IMR-90 (cell line): ENCODE measurements around the gene L3MBTL4. TPM values are rescaled to one million over a fixed set of nuclear protein-coding genes. Genes with fewer than 3 reads are reported as not detected.

Experiments
- ATAC-seq: fragments of 200-7000 bp; cut with Tn5 transposase; 2 replicates; pipeline ENCODE4 v1.9.1; 2020; ENCODE audit warnings: low read depth, mild to moderate bottlenecking, moderate library complexity
- BruUV-seq: library from RNA; stranded (reverse); fragments of 400-500 nt; replicated peaks from 2 replicates; lab custom pipeline; 2021; lab: Mats Ljungman, UMichigan
- CTCF ChIA-PET: fragments of 300-600 bp; formaldehyde crosslinking; extraction: SDS; loops from one replicate; lab custom pipeline; 2021; ENCODE audit warnings: antibody characterized with exemption; lab: Yijun Ruan, JAX
- POLR2A ChIA-PET: fragments of 300-600 bp; sonication (Branson Sonifier 250); formaldehyde crosslinking; loops from one replicate; lab custom pipeline; 2022; ENCODE audit warnings: antibody characterized with exemption; ENCODE audit not compliant: unreplicated experiment; lab: Charles Lee
- DNase-seq: peaks from one replicate; pipeline ENCODE4 v3.0.0; 2013
- H2AFZ ChIP-seq: replicated peaks from 2 replicates; pipeline ENCODE3; 2013; ENCODE audit warnings: low read length, mild to moderate bottlenecking; ENCODE audit not compliant: poor library complexity
- H2AK5ac ChIP-seq: 2 replicates; pipeline ENCODE4 v1.6.1; 2013; ENCODE audit warnings: low read depth, low read length, inconsistent platforms
- H2AK9ac ChIP-seq: replicated peaks from 2 replicates; pipeline ENCODE3; 2013; ENCODE audit warnings: mild to moderate bottlenecking, low read depth, low read length, moderate library complexity; ENCODE audit not compliant: poor library complexity
- H2BK120ac ChIP-seq: 2 replicates; pipeline ENCODE4 v1.6.1; 2013; ENCODE audit warnings: low read depth, low read length, inconsistent platforms
- H2BK15ac ChIP-seq: 3 replicates; pipeline ENCODE4 v1.6.1; 2013; ENCODE audit warnings: low read depth, low read length, inconsistent platforms
- H2BK20ac ChIP-seq: 2 replicates; pipeline ENCODE4 v1.6.1; 2013; ENCODE audit warnings: low read depth, mild to moderate bottlenecking, inconsistent platforms, low read length, moderate library complexity
- H2BK5ac ChIP-seq: 2 replicates; pipeline ENCODE4 v1.6.1; 2013; ENCODE audit warnings: mild to moderate bottlenecking, low read depth, low read length, inconsistent platforms; ENCODE audit not compliant: poor library complexity, severe bottlenecking
- H3K14ac ChIP-seq: replicated peaks from 2 replicates; pipeline ENCODE4 v1.6.1; 2013; ENCODE audit warnings: low read depth, low read length, inconsistent platforms
- H3K18ac ChIP-seq: 2 replicates; pipeline ENCODE4 v1.6.1; 2013; ENCODE audit warnings: low read depth, low read length, control low read depth
- H3K23ac ChIP-seq: 2 replicates; pipeline ENCODE4 v1.6.1; 2013; ENCODE audit warnings: low read depth, low read length, inconsistent platforms
- H3K27ac ChIP-seq: 2 replicates; pipeline ENCODE4 v1.5.1; 2013; ENCODE audit warnings: mild to moderate bottlenecking, control low read depth, low read length; ENCODE audit not compliant: insufficient read depth
- H3K27me3 ChIP-seq: 2 replicates; pipeline ENCODE4 v1.6.1; 2013; ENCODE audit warnings: low read length; ENCODE audit not compliant: control insufficient read depth, insufficient read depth
- H3K36me3 ChIP-seq: 2 replicates; pipeline ENCODE4 v1.6.1; 2013; ENCODE audit warnings: low read length, mixed read lengths; ENCODE audit not compliant: control insufficient read depth, insufficient read depth
- H3K4ac ChIP-seq: 2 replicates; pipeline ENCODE4 v1.6.1; 2013; ENCODE audit warnings: low read depth, low read length, inconsistent platforms
- H3K4me1 ChIP-seq: 2 replicates; pipeline ENCODE4 v1.6.1; 2013; ENCODE audit warnings: low read length, mixed read lengths; ENCODE audit not compliant: control insufficient read depth, insufficient read depth
- H3K4me2 ChIP-seq: 2 replicates; pipeline ENCODE4 v1.6.1; 2013; ENCODE audit warnings: low read depth, mild to moderate bottlenecking, control low read depth, low read length, moderate library complexity
- H3K4me3 ChIP-seq: 2 replicates; pipeline ENCODE4 v1.5.1; 2013; ENCODE audit warnings: low read depth, mild to moderate bottlenecking, control low read depth, low read length, moderate library complexity; ENCODE audit not compliant: insufficient read depth
- H3K56ac ChIP-seq: 2 replicates; pipeline ENCODE4 v1.6.1; 2013; ENCODE audit warnings: low read length, inconsistent platforms; ENCODE audit not compliant: insufficient read depth; ENCODE audit errors: extremely low read depth
- H3K79me1 ChIP-seq, 2 experiments: 2 replicates each; pipeline ENCODE4 v1.6.1; 2013; ENCODE audit warnings: low read length in 2 of 2, inconsistent platforms in 1 of 2, low read depth in 1 of 2
- H3K9ac ChIP-seq: 2 replicates; pipeline ENCODE4 v1.6.1; 2013; ENCODE audit warnings: low read depth, low read length, control low read depth
- H3K9me1 ChIP-seq: 2 replicates; pipeline ENCODE4 v1.6.1; 2013; ENCODE audit warnings: low read length, inconsistent platforms; ENCODE audit not compliant: insufficient read depth
- H3K9me3 ChIP-seq: 2 replicates; pipeline ENCODE4 v1.6.1; 2013; ENCODE audit warnings: low read length; ENCODE audit not compliant: control insufficient read depth, insufficient read depth
- H4K20me1 ChIP-seq: 2 replicates; pipeline ENCODE4 v1.6.1; 2013; ENCODE audit warnings: low read length, inconsistent platforms; ENCODE audit not compliant: insufficient read depth
- H4K5ac ChIP-seq: 2 replicates; pipeline ENCODE4 v1.6.1; 2013; ENCODE audit warnings: mild to moderate bottlenecking, low read depth, low read length, control low read depth
- H4K8ac ChIP-seq, 2 experiments: 2 replicates each; pipeline ENCODE4 v1.6.1; 2013; ENCODE audit warnings: low read depth in 2 of 2, low read length in 2 of 2, control low read depth in 1 of 2, inconsistent platforms in 1 of 2
- H4K91ac ChIP-seq: 2 replicates; pipeline ENCODE4 v1.6.1; 2013; ENCODE audit warnings: low read depth, low read length, inconsistent platforms; ENCODE audit not compliant: insufficient read depth
- BHLHE40 ChIP-seq: fragments of 150-350 bp; IDR thresholded peaks from 2 replicates; pipeline ENCODE4 v1.6.1; 2016; ENCODE audit warnings: mild to moderate bottlenecking, low read depth, low read length
- CEBPB ChIP-seq: IDR thresholded peaks from 2 replicates; pipeline ENCODE4 v1.6.1; 2012; ENCODE audit warnings: low read depth, low read length, improper control_type of control experiment
- CHD1 ChIP-seq: IDR thresholded peaks from 2 replicates; pipeline ENCODE4 v1.6.1; 2012; ENCODE audit warnings: low read depth, low read length, improper control_type of control experiment
- CTCF ChIP-seq: conservative IDR thresholded peaks from 2 replicates; pipeline ENCODE4 v1.5.1; 2012; ENCODE audit warnings: mild to moderate bottlenecking, low read depth, low read length, improper control_type of control experiment
- FOS ChIP-seq: fragments of 150-350 bp; IDR thresholded peaks from 2 replicates; pipeline ENCODE4 v1.6.1; 2016; ENCODE audit warnings: low read depth, low read length
- MAFK ChIP-seq: IDR thresholded peaks from 2 replicates; pipeline ENCODE4 v1.6.1; 2012; ENCODE audit warnings: low read depth, low read length, improper control_type of control experiment
- MAZ ChIP-seq: IDR thresholded peaks from 2 replicates; pipeline ENCODE4 v1.6.1; 2012; ENCODE audit warnings: low read depth, mild to moderate bottlenecking, low read length, improper control_type of control experiment, moderate library complexity, borderline replicate concordance
- MXI1 ChIP-seq: IDR thresholded peaks from 2 replicates; pipeline ENCODE4 v1.6.1; 2012; ENCODE audit warnings: low read depth, mild to moderate bottlenecking, low read length, moderate library complexity, borderline replicate concordance
- NFE2L2 ChIP-seq: fragments of 150-350 bp; IDR thresholded peaks from 2 replicates; pipeline ENCODE4 v1.6.1; 2016; ENCODE audit warnings: low read depth, mild to moderate bottlenecking, low read length
- POLR2A ChIP-seq: IDR thresholded peaks from 2 replicates; pipeline ENCODE4 v1.6.1; 2012; ENCODE audit warnings: mild to moderate bottlenecking, low read depth, low read length
- RCOR1 ChIP-seq: IDR thresholded peaks from 2 replicates; pipeline ENCODE4 v1.6.1; 2012; ENCODE audit warnings: mild to moderate bottlenecking, low read length, improper control_type of control experiment; ENCODE audit not compliant: insufficient replicate concordance
- RFX5 ChIP-seq: IDR thresholded peaks from 2 replicates; pipeline ENCODE4 v1.8.0; 2012; ENCODE audit warnings: low read depth, mild to moderate bottlenecking, low read length, moderate library complexity
- WGBS, 2 experiments: methylation state at CpG; one replicate each; pipeline versions ENCODE4 v1.1.5 to v1.1.7; 2013; ENCODE audit warnings: missing lambda C conversion rate in 2 of 2; ENCODE audit not compliant: insufficient read length in 1 of 2; ENCODE audit errors: extremely low coverage in 2 of 2; 5-methylcytosine and 5-hydroxymethylcytosine counted together
- dilution Hi-C: fragments of 300-500 bp; cut with HindIII; formaldehyde crosslinking; loops from one replicate; pipeline ENCODE4 v1.14.3; 2018; ENCODE audit warnings: low sequenced_read_pairs; ENCODE audit not compliant: unreplicated experiment
- in situ Hi-C: fragments of 300-500 bp; cut with MboI; formaldehyde crosslinking; loops from 3 replicates; pipeline ENCODE4 v1.14.3; 2019; ENCODE audit warnings: low sequenced_read_pairs, inconsistent platforms, mixed read lengths
- intact Hi-C: fragments of 100-400 bp; cut with micrococcal nuclease; formaldehyde crosslinking; loops from 2 replicates; pipeline ENCODE4 v1.10.0; 2022
- polyA plus RNA-seq, 3 experiments: library from polyadenylated mRNA; depleted of rRNA; stranded (reverse); fragments of >200 nt; gene quantifications; 2 replicates each; pipeline ENCODE4 v1.2.3, GENCODE V29; 2012; ENCODE audit warnings: low replicate concordance in 1 of 3
- total RNA-seq: library from RNA; depleted of rRNA; stranded (reverse); fragments of >200 nt; gene quantifications from 2 replicates; pipeline ENCODE4 v1.2.3, GENCODE V29; 2012

Gene L3MBTL4
- total and polyA plus RNA-seq, 2 of the 4 experiments (the other 2 are of a cell fraction): under 0.01 to 0.02 TPM

GRCh38 chr18:5993938-5994337 lies 420.8 kb downstream of the L3MBTL4 start:
- Histone ChIP-seq H2AFZ (no peak overlapping the region), H4K5ac (no peak overlapping the region), H3K27ac (no peak overlapping the region), H3K56ac (no peak overlapping the region), H3K9me3 (no peaks in the 10 kb centered on the region), H3K18ac (no peak overlapping the region), H3K14ac (no peak overlapping the region), H4K91ac (no peak overlapping the region), H2AK9ac (no peak overlapping the region), H2BK20ac (no peak overlapping the region), H3K4ac (no peak overlapping the region), H4K8ac (no peak overlapping the region), H4K20me1 (no peaks in the 10 kb centered on the region), H3K36me3 (no peaks in the 10 kb centered on the region), H3K27me3 (no peaks in the 10 kb centered on the region; the same call in 1 of the 2 replicates), H3K4me1 (no peaks in the 10 kb centered on the region), H2BK120ac (no peak overlapping the region), H3K79me1 (no peaks in the 10 kb centered on the region), H2BK15ac (no peak overlapping the region), H3K4me3 (no peak overlapping the region), H2AK5ac (no peak overlapping the region), H3K9me1 (no peaks in the 10 kb centered on the region), H3K9ac (no peak overlapping the region), H2BK5ac (no peak overlapping the region), H3K4me2 (no peak overlapping the region), H3K23ac (no peak overlapping the region)
- WGBS, 2 experiments: 92% methylated on average over 5 of the region's 9 CpGs; no CpG with 5 or more reads in 1 of the 2 experiments
- no peak for ATAC-seq
- DNase-seq: no peak
- intact Hi-C loops (no loop called here), dilution Hi-C loops (no loop called here), in situ Hi-C loops (no loop called here)
- BruUV-seq: no TSS peak
- TF ChIP-seq FOS (no peak), CHD1 (no peak), RFX5 (no peak), CEBPB (no peak), POLR2A (no peak), MAFK (no peak), NFE2L2 (no peak), MXI1 (no peak), MAZ (no peak), CTCF (no peak), BHLHE40 (no peak), RCOR1 (no peak)
- ChIA-PET POLR2A (no interaction called here), CTCF (no interaction called here)
